CD4-positive, alpha-beta T cell treated with Interleukin-6 at 100 ng/mL for 8 hours (primary cell): ENCODE data around the gene NR1H3.

Source experiments
- DNase-seq: peaks from one replicate; pipeline ENCODE4 v3.0.0-alpha.2; 2020; ENCODE audit warnings: mixed read lengths, low spot score

NR1H3 gene

DNA sequence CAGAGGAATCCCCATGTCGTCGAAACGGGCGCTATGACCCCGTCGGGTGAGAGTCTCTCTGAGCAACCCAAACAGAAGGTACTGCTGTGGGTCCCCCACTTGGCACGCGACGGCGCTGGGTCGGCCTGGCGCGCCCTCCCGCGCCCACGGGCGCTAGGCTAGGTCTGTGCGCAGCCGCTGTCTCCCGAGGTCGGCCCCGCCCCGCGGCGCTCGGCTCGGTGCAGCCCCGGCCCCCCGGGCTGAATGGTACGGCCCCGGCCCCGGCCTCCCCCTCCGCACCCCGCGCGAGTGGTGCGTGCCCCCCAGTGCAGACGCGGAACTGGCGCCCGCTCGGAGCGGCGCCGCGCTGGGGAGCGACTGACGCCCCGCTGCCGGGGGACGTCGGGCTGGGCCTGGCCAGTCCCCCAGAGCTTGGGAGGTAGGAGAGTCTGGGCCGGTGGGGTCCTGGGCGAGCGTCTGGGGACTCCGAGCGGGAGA lies 12.1 kb downstream of the NR1H3 start, which contains the start of gene MADD:
Gene MADD (plus strand): TSS at position 305 of the 477 bp plus-strand sequence.
- peak; percentile 90 for DNase-seq

DNA sequence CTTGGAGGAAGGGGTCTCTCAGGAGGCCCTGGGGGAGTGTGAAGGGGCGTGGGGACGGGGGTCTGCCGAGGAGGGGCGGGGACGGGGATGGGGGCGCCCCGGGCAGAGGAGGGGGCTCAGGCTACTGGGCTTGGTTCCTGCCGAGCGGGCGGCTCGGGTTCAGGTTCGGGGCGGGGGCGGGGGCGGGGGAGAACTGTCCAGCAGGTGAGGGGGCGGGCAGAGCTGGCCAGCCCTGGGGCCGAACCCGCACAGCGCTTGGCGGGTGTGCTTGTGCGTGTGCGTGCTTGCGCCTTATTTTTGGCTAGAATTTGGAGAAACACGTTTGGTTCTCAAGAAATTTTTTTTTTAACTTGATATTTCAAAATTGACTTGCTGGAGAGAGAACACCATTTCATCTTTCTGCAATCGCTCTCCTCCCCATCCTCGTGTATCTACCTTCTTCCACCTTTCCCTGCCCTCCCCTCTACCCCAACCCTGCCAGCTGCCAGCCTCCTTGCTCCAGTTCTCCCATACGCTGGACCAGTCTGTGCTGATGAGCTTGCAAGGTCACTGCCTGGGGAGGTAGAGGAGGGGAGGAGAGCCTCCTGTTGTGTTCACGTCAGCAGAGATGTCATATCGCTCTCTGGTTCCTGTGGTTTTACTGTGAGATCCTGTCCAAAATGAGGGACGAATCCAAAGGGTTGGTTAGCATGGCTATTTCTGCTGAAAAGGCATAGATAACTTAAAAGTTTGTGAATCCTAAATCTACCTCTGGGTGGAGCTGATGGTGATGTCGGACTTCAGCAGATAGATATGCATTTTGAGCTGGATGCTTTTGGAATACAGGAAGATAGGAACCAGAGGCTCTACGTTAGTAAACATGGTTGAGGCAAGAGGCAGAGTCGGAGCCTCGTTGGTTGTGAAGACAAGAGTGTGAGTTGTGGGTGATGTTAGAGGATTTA lies 12.8 kb downstream of the NR1H3 start:
- DNase-seq = peak; percentile 27

DNA sequence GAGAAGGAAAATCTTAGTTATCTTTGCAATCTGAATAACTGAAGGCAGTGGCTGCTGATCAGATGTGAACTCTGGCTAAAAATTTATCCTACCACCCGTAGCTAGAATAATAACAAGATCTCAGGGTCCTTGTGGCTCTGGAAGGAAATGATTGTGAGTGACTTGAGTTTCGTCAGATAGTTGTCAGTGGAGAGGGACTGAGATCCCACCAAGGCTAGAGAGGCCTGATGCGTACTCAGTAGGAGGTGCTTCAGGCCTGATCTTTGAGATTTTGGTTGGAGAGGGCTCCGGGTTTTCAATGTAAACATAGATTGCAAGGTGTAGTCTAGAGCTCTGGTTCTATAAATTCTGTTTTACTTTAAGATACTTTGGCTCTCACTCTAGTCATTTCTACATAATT lies 13.5 kb downstream of the NR1H3 start:
- DNase-seq = no peak

DNA sequence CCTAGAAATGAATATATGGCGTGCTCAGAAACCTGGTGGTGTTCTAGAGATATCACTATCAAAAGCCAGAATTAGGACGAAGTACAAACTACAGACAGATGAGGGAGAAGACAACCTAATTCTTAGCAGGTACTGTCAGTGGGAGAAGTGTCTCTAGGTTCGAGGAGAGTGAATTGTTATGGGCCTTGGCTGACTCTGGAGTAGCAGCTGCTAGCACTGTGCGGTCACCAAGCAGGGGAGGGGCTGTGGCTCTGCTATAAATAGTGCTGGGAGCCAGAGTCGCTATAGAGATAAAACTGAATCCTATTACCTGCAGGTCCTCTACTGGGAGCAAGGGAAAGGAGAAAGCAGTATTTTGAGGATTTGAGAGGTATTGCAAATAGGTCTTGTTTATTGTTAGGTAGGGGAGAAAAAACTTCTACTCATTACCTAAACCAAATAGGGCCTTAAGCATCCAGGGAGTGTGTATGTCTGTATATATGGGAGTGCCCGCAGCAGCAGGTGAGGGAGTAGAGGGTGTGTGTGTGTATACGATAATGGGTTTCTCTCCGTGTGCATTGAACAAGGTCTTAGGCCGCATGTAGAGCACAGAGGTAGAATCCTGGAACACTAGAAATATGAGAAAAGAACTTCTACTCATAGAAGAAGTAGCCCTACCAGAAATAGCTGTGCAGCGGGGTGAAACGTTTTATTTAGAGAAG lies 14.3 kb downstream of the NR1H3 start:
- no peak for DNase-seq

DNA sequence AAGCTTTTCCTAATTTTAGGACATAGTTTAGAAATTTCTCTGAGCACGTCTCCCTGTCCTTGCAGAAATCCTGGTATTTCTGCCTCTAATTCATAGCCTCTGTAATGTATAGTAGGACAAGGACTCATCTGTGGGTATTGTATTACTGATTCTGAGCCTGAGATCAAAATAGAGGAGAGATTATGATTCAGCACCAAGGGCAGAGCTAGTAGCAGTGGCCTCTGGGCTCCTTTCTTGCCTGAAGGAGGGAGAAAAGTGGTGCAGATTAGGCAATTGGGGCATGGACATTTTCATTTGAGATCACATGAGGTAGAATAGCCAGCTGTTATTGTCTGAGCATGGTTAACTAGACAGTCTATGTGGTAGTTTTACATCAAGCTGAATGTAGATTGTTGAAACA lies 14.9 kb downstream of the NR1H3 start:
- DNase-seq = no peak

DNA sequence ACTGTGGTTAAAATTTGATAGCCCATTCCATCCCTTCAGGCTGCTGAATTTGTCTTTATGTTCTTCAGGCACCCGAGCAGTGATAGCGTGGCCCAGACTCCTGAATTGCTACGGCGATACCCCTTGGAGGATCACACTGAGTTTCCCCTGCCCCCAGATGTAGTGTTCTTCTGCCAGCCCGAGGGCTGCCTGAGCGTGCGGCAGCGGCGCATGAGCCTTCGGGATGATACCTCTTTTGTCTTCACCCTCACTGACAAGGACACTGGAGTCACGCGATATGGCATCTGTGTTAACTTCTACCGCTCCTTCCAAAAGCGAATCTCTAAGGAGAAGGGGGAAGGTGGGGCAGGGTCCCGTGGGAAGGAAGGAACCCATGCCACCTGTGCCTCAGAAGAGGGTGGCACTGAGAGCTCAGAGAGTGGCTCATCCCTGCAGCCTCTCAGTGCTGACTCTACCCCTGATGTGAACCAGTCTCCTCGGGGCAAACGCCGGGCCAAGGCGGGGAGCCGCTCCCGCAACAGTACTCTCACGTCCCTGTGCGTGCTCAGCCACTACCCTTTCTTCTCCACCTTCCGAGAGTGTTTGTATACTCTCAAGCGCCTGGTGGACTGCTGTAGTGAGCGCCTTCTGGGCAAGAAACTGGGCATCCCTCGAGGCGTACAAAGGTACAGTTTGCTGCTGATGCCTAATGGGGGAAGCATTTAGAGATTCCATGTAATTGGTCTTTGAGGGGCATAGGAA lies 16.9 kb downstream of the NR1H3 start:
- no peak for DNase-seq

DNA sequence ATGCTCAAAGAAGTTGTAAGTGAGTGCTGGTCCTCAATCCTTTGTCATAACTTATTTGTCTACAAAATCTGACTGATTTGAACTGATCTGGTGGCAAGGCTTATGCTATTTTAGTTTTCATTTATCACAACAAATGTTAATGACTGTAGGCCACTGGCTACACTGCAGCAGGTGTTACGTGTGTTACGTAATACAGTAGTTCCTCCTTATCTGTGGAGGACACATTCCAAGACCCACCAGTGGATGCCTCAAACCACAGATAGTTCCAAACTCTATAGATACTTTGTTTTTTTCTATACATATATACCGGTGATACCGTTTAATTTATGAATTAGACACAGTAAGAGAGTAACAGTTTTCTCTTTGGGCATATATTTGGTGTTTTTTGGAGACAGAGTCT lies 19.1 kb downstream of the NR1H3 start:
- no peak for DNase-seq

DNA sequence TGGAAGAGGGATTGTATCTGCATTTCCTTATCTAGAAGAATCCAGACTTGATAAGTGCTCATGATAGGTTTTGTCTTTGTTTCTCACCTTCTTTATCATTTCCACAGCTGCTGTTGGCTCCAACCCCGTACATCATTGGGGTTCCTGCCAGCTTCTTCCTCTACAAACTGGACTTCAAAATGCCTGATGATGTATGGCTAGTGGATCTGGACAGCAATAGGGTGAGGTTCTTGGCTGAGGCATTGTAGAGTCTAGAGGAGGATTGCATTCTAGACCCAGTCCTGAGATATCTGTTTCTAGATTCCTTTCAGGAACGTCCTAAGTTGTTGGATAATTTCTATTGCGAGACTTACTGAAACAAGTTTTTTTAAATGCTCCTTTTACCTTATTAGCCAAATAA lies 20.3 kb downstream of the NR1H3 start:
- no peak for DNase-seq

DNA sequence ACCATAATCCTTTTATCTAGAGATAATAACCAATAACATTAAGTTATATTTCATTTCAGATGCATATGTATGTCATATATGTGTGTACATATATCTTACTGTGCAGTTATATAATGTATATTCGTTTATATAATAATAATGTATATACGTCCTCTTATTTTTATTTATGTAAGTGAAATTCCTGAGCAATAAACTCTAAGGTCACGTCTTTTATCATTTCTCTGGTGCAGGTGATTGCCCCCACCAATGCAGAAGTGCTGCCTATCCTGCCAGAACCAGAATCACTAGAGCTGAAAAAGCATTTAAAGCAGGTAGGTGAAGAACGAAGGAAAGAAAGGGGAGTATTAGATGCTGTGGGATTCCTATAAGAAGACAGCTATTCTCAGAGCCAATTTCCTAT lies 21.0 kb downstream of the NR1H3 start:
- DNase-seq = no peak

DNA sequence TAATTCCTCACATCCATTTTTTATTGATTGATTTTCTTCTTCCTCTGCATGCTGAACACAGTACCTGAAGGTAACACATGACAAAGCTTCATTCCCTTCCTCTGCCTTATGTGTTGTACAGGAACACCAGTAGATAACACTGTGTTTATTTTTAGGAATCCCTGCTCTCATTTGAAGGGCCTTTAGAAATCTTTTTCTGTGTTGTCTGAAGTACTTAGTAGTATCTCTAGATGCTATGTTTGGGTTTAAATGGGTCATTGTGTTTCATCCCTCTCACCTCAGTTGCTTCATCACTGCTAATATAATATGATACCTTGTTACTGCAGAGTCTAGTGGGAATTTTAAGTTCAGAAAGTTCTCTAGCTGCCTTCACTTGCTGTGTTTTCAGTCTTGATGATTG lies 22.3 kb downstream of the NR1H3 start:
- DNase-seq = no peak

DNA sequence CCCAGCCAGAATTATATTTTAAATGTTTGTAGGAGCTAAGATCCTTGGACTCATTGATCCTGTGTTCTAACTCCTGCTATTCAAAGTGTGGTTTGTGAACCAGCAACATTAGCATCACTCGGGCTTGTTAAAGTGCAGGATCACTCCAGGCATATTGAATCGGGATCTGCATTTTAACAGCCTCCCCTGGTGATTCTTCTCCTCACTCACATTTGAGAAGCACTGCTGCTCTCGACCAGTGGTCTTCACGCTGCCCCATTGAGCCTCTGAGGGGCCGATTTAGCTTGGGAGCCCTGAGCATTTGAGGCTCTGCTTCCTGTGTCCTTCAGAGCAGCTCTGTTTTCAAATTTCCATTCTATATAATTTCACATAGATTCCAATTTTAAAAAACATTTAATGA lies 23.1 kb downstream of the NR1H3 start:
- no peak for DNase-seq

DNA sequence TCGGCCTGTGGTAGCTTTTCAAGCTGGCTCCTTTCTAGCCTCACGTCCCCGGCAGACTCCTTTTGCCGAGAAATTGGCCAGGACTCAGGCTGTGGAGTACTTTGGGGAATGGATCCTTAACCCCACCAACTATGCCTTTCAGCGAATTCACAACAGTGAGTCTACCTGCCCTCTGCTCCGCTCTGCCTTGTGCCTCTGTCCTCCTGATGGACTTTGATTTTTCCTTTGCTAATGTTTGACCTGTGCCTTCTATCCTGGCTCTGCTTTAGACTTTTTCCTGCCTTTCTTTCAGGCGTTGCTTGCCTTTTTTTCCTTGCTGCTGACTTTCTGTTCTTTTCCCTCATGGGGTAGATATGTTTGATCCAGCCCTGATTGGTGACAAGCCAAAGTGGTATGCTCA lies 24.7 kb downstream of the NR1H3 start:
- DNase-seq = no peak

DNA sequence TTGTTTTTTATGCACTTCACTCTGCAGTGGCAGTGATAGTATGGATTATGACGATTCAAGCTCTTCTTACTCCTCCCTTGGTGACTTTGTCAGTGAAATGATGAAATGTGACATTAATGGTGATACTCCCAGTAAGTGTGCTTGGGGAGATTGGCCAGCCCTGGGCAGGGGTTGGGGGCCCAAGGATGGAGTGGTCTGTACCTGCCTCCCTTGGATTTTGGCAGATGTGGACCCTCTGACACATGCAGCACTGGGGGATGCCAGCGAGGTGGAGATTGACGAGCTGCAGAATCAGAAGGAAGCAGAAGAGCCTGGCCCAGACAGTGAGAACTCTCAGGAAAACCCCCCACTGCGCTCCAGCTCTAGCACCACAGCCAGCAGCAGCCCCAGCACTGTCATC lies 26.4 kb downstream of the NR1H3 start:
- DNase-seq = no peak

DNA sequence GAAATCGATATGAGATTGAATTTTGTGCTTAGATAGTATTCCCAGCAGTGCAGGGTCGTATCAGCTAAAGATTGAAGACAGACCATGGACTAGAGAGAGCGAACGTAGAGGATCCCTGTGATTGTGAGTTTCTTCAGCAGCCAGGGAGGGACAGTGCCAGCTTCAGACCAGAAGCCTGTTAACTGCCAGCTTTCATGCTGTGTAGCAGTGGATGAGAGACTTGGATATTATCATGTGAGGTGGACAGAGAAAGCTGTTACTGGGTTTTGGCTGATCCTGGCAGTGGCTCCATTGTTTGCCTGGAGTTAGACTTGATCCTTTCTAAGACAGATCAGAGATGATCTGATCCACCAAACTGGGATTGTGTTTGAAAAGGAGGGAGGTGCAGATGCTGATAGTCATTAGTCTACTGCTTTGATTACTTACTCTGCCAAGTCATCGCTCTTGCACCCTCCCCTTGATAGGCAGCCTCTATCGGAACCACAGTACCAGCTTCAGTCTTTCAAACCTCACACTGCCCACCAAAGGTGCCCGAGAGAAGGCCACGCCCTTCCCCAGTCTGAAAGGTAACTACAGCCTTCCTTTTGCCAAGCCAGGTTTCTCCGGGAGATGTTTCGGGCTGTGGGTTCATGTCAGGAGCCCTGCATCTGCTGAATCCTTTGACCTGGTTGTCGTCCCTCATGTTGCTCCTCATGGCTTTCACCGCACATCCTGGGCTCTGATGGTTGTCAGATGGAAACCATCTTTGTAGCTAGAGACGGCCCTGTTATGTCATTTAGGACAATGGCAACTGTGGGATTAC lies 28.4 kb downstream of the NR1H3 start:
- no peak for DNase-seq

DNA sequence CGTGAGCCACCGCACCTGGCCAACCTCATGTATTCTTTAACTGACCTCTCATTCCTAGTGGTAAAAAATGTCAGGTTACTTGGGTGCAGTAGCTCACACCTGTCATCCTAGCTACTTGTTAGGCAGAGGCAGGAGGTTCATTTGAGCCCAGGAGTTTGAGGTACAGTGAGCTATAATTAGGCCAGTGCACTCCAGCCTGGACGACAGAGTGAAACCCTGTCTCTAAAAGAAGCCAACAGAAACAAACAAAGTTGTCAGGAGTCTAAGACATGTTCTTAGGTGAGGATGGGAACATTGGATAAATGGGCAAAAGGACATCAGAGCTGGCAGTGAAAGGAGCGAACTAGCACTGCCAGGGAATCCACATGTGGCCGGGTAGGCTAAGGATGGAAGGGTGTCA lies 30.3 kb downstream of the NR1H3 start:
- DNase-seq = no peak

DNA sequence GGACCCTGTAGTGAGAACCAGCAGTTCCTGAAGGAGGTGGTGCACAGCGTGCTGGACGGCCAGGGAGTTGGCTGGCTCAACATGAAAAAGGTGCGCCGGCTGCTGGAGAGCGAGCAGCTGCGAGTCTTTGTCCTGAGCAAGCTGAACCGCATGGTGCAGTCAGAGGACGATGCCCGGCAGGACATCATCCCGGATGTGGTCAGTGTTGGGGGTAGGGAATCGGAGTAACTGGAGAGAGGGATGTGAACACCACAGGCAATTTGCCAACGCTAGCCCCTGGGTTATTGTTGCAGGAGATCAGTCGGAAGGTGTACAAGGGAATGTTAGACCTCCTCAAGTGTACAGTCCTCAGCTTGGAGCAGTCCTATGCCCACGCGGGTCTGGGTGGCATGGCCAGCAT lies 32.1 kb downstream of the NR1H3 start:
- no peak for DNase-seq

DNA sequence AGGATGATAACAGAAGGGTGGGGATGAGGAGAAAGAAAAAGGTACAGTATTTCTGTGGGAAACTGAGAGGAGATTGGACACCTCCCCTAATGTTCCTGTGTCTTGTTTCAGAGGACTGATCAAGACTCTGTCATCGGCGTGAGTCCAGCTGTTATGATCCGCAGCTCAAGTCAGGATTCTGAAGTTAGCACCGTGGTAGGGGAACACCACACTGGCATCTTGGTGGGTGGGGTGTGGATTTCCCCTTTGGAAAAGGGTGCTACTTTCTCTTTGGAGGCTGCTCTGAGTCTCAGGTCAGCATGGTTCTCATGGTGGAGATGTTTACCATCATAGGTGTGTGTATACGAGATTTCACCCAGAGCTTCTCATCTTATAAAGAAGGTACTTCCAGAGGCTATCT lies 37.6 kb downstream of the NR1H3 start:
- no peak for DNase-seq

DNA sequence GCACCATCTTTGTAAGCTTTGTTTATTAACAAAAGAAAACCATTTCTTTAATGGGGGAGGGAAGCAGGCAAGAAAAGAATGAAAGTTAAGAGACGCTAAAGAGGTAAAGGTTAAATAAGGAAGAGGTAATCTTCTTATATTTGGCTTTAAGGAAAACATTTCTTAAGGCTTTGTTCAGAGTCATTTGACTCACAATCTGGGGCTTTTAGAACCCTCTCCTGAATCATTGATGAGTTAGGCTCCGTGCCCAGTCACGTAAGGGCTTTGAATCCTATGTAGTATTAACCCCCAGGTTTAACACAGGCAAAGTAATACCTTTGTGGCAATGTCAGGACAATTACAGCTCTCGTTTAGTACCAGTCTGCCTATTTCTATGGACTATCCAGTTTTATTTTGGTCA lies 38.2 kb downstream of the NR1H3 start:
- DNase-seq = no peak

DNA sequence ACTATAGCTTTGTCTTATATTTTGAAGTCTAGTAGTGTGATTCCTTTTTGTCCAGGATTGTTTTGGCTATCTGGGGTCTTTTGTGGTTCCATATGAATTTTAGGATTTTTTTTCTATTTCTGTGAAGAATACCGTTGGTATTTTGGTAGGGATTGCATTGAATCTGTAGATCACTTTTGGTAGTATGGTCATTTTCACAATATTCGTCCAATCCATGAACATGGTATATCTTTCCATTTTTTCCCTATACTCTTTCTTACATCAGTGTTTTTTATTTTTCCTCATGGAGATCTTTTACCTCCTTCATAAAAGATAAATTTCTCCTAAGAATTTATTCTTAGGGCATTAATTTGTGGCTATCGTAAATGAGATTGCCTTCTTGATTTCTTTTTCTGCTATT lies 41.3 kb downstream of the NR1H3 start:
- DNase-seq = no peak

DNA sequence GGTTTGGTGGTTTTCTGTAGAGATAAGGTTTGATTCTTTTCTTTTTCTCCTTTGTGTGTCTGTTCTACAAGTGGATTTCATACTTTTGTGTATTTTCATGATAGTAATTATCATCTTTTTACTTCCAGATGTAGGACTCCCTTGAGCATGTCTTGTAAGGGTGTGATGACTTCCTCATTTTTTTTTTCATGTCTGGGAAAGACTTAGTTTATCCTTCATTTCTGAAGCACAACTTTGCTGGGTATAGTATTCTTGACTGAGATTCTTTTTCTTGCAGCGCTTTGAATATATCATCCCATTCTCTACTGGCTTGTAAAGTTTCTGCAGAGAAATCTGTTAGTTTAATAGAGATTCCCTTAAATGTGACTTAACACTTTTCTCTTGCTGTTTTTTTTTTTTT lies 45.1 kb downstream of the NR1H3 start:
- DNase-seq = no peak

DNA sequence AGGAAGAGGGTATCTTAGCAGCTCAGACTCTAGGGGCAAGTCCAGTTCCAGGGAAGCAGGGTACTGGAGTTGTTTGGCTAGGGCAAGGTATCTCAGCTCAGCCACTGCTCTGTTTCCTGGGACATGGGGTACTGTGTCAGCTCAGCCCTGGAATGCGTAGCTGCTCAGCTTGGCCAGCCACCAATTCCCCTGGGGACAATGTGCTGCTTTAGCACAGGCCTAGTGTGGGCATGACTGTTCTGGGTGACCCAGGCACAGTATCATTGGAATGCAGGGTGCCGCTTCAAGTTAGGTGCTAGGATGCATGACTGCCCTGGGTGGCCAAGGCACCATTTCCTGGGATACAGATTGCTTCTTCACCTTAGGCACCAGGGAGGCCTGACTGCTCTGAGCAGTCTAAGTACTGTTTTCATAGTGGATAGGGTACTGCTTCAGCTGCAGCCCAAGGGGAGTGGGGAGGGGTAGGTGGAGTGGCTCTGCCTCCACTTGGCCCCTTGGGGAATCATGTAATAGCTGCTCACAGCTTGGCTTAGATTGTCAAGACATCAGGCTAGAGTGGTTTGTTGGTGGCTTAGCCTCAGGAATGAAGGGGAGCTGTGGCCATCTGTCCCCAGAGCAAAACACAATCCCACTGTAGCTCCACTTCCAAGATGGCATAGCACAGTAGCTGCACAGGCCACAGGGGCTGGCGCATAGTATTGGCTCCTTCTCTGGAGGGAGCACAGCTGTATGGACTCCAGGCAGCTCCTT lies 48.1 kb downstream of the NR1H3 start:
- DNase-seq = no peak
